ENCODE data around the gene STX8.

The STX8 gene

GRCh38 chr17:9499041-9499440 lies 76.6 kb downstream of the STX8 start:
- no peak for TF ChIP-seq CTCF (IDR thresholded peaks at IDR 0.05; ENCODE audit: low read depth, low read length)
- H3K4me3 ChIP-seq (ENCODE audit: low read depth, low read length), result no peak overlapping the region

GRCh38 chr17:9498490-9498889 lies 77.1 kb downstream of the STX8 start:
- no peak for TF ChIP-seq CTCF (IDR thresholded peaks at IDR 0.05; ENCODE audit: low read depth, low read length)
- no peak overlapping the region for H3K4me3 ChIP-seq (ENCODE audit: low read depth, low read length)

GRCh38 chr17:9488556-9488955 lies 87.1 kb downstream of the STX8 start:
- no peak overlapping the region for H3K4me3 ChIP-seq (ENCODE audit: low read depth, low read length)
- no peak for TF ChIP-seq CTCF (IDR thresholded peaks at IDR 0.05; ENCODE audit: low read depth, low read length)

GRCh38 chr17:9487406-9487805 lies 88.2 kb downstream of the STX8 start:
- no peak for TF ChIP-seq CTCF (IDR thresholded peaks at IDR 0.05; ENCODE audit: low read depth, low read length)
- H3K4me3 ChIP-seq (ENCODE audit: low read depth, low read length), result no peak overlapping the region

- H3K4me3 ChIP-seq (ENCODE audit: low read depth, low read length), result no peak overlapping the region
- TF ChIP-seq CTCF (IDR thresholded peaks at IDR 0.05; ENCODE audit: low read depth, low read length), result no peak
Measured at GRCh38 chr17:9484789-9485188, 90.8 kb downstream of the STX8 start.

GRCh38 chr17:9479964-9480363 lies 95.7 kb downstream of the STX8 start:
- no peak overlapping the region for H3K4me3 ChIP-seq (ENCODE audit: low read depth, low read length)
- no peak for TF ChIP-seq CTCF (IDR thresholded peaks at IDR 0.05; ENCODE audit: low read depth, low read length)

GRCh38 chr17:9478889-9479288 lies 96.7 kb downstream of the STX8 start:
- TF ChIP-seq CTCF (IDR thresholded peaks at IDR 0.05; ENCODE audit: low read depth, low read length), result no peak
- no peak overlapping the region for H3K4me3 ChIP-seq (ENCODE audit: low read depth, low read length)
